ENCODE measurements around the gene IKZF3. TPM values are rescaled to one million over a fixed set of nuclear protein-coding genes. Genes with fewer than 3 reads are reported as not detected.
"Not testable (repeated sequence)": the region's sequence is repeated elsewhere in the genome, so short reads cannot be mapped to it uniquely, and the experiment has no call there.

Gene IKZF3
- total and polyA plus RNA-seq, 8 donors, result 0.56 to 5.4 (median 1.1) TPM; not detected in 1

DNA sequence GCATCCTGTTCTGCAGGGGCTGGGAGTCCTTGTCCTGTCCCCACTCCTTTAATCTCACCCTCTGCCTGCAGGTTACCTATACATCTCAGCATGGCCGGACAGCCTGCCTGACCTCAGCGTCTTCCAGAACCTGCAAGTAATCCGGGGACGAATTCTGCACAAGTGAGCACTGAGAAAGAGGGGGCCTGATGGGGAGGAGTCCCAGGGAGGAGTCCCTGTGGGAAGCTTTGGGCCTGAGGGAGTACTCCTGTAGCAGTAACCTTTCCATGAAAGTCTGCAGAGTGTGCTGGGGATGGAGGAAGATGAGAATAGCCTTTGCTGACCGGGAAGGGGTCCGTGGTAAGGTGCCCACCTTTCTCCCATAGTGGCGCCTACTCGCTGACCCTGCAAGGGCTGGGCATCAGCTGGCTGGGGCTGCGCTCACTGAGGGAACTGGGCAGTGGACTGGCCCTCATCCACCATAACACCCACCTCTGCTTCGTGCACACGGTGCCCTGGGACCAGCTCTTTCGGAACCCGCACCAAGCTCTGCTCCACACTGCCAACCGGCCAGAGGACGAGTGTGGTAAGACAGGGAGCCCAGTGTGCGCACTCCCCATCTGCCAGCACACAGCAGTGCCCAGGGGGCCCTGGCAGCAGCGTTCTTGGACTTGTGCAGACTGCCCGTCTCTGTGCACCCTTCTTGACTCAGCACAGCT, 148.6 kb downstream of the IKZF3 start:
- WGBS, 5 donors, result 72 to 85% (median 79%) methylated on average over 14 to 18 of the region's 18 CpGs
- intact Hi-C loops (cut with DNase I; ENCODE audit: low total_unique reads), result no loop called here
- Histone ChIP-seq H3K36me3 (peaks cover 27 to 99% (median 92%) of the 10 kb centered on the region in 4 donors), H3K27ac (peak overlapping the region; percentile 78 to 90 (median 81)), H3K4me3 (no peak overlapping the region), H3K4me1 (peaks cover 6 to 20% (median 18%) of the 10 kb centered on the region in 4 donors), H3K9me3 (no peaks in the 10 kb centered on the region), H3K27me3 (no peaks in the 10 kb centered on the region)
- TF ChIP-seq EP300 (IDR thresholded peaks at IDR 0.05) (no peak), POLR2AphosphoS5 (IDR thresholded peaks at IDR 0.05) (no peak), POLR2A (IDR thresholded peaks at IDR 0.05) (no peak)
- TF ChIP-seq, protein P1, sequence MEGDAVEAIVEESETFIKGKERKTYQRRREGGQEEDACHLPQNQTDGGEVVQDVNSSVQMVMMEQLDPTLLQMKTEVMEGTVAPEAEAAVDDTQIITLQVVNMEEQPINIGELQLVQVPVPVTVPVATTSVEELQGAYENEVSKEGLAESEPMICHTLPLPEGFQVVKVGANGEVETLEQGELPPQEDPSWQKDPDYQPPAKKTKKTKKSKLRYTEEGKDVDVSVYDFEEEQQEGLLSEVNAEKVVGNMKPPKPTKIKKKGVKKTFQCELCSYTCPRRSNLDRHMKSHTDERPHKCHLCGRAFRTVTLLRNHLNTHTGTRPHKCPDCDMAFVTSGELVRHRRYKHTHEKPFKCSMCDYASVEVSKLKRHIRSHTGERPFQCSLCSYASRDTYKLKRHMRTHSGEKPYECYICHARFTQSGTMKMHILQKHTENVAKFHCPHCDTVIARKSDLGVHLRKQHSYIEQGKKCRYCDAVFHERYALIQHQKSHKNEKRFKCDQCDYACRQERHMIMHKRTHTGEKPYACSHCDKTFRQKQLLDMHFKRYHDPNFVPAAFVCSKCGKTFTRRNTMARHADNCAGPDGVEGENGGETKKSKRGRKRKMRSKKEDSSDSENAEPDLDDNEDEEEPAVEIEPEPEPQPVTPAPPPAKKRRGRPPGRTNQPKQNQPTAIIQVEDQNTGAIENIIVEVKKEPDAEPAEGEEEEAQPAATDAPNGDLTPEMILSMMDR (IDR thresholded peaks at IDR 0.05), result no peak
- DNase-seq, result no peak

DNA sequence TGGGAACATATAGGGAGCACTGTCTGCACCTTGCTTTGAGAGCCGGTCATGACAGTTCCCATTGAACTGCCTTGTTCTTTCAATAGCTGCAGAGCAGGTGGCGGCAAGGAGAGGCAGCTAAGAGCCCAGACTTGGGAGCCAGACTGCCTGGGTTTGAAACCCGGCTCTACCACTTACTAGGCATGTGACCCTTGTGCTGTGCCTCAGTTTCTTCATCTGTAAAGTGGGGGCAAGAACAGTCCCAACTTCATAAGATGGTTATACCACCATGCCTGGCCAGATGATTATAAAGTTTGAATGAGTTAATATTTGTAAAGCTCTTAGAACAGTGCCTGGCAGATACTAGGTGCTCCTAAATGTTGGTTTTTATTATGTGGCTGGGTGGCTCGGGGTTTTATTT, 149.9 kb downstream of the IKZF3 start:
- Histone ChIP-seq H3K36me3 (peaks cover 26 to 99% (median 92%) of the 10 kb centered on the region in 4 donors), H3K4me1 (peaks cover 6 to 20% (median 18%) of the 10 kb centered on the region in 4 donors), H3K27ac (no peak overlapping the region), H3K27me3 (no peaks in the 10 kb centered on the region), H3K4me3 (no peak overlapping the region), H3K9me3 (no peaks in the 10 kb centered on the region)
- WGBS, 5 donors, result 90 to 91% (median 91%) methylated on average over 3 to 4 of the region's 4 CpGs
- DNase-seq, result no peak
- intact Hi-C loops (cut with DNase I; ENCODE audit: low total_unique reads), result no loop called here
- TF ChIP-seq EP300 (IDR thresholded peaks at IDR 0.05) (no peak), POLR2AphosphoS5 (IDR thresholded peaks at IDR 0.05) (no peak), POLR2A (IDR thresholded peaks at IDR 0.05) (no peak)
- TF ChIP-seq, protein P1 (IDR thresholded peaks at IDR 0.05), result no peak

DNA sequence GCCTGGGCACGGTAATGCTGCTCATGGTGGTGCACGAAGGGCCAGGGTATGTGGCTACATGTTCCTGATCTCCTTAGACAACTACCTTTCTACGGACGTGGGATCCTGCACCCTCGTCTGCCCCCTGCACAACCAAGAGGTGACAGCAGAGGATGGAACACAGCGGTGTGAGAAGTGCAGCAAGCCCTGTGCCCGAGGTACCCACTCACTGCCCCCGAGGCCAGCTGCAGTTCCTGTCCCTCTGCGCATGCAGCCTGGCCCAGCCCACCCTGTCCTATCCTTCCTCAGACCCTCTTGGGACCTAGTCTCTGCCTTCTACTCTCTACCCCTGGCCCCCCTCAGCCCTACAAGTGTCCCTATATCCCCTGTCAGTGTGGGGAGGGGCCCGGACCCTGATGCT, 152.3 kb downstream of the IKZF3 start:
- no peak for DNase-seq
- Histone ChIP-seq H3K27ac (no peak overlapping the region), H3K4me3 (no peak overlapping the region), H3K4me1 (peaks cover 14 to 32% (median 24%) of the 10 kb centered on the region in 4 donors), H3K9me3 (no peaks in the 10 kb centered on the region), H3K27me3 (no peaks in the 10 kb centered on the region), H3K36me3 (peaks cover 39 to 100% (median 94%) of the 10 kb centered on the region in 4 donors)
- TF ChIP-seq EP300 (IDR thresholded peaks at IDR 0.05) (no peak), POLR2A (IDR thresholded peaks at IDR 0.05) (no peak), POLR2AphosphoS5 (IDR thresholded peaks at IDR 0.05) (no peak)
- TF ChIP-seq, protein P1 (IDR thresholded peaks at IDR 0.05), result no peak
- intact Hi-C loops (cut with DNase I; ENCODE audit: low total_unique reads), result no loop called here
- whole genome bisulfite sequencing, 5 donors, result 89 to 95% (median 91%) methylated on average over 10 of the region's 10 CpGs

DNA sequence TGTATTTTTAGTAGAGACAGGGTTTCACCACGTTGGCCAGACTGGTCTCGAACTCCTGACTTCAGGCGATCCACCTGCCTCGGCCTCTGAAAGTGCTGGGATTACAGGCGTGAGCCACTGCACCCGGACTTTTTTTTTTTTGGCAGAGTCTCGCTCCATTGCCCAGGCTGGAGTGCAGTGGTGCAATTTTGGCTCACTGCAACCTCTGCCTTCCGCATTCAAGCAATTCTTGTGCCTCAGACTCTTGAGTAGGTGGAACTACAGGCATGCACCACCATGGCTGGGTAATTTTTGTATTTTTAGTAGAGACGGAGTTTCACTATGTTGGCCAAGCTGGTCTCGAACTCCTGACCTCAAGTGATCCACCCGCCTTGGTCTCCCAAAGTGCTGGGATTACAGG, 153.0 kb downstream of the IKZF3 start:
- H3K27ac ChIP-seq; intact Hi-C loops (cut with DNase I; ENCODE audit: low total_unique reads); H3K27me3 ChIP-seq; H3K9me3 ChIP-seq; H3K4me3 ChIP-seq; DNase-seq: not testable (repeated sequence)
- WGBS, 5 donors, result 85 to 92% (median 91%) methylated on average over 11 of the region's 11 CpGs
- Histone ChIP-seq H3K4me1 (peaks cover 15 to 35% (median 25%) of the 10 kb centered on the region in 4 donors), H3K36me3 (peaks cover 39 to 96% (median 90%) of the 10 kb centered on the region in 4 donors)

All from stomach (tissue), 9 donors.